Measurements from ENCODE around the gene NRCAM. TPM values are rescaled to one million over a fixed set of nuclear protein-coding genes. Genes with fewer than 3 reads are reported as not detected.

NRCAM gene
- polyA plus RNA-seq, 3 donors, result not detected

- Histone ChIP-seq H3K9ac (ENCODE audit: insufficient read depth, low read length, poor library complexity, severe bottlenecking) (no peak overlapping the region), H3K79me2 (ENCODE audit: insufficient read depth, low read length) (no peaks in the 10 kb centered on the region), H3K9me3 (replicated peaks in 1 of 2; ENCODE audit: control insufficient read depth in 1 of 2, insufficient read depth in 1 of 2, low read length in 2 of 2) (no peaks in the 10 kb centered on the region), H3K27me3 (ENCODE audit: control insufficient read depth in 2 of 2, insufficient read depth in 2 of 2, low read length in 2 of 2) (no peaks in the 10 kb centered on the region), H3K4me2 (replicated peaks; ENCODE audit: extremely low read depth, low read length, poor library complexity, severe bottlenecking) (no peak overlapping the region), H3K36me3 (replicated peaks in 1 of 2; ENCODE audit: control insufficient read depth in 1 of 2, insufficient read depth in 2 of 2, low read length in 2 of 2) (peaks cover 57 to 75% of the 10 kb centered on the region in 2 donors), H4K20me1 (ENCODE audit: insufficient read depth, low read length) (peaks cover 5% of the 10 kb centered on the region), H3K4me3 (replicated peaks in 1 of 3; ENCODE audit: low read depth in 2 of 3, low read length in 3 of 3) (no peak overlapping the region), H3K4me1 (ENCODE audit: control insufficient read depth in 1 of 2, insufficient read depth in 2 of 2, low read length in 2 of 2) (peaks cover 5 to 7% of the 10 kb centered on the region in 2 donors), H2AFZ (ENCODE audit: insufficient read depth, low read depth, low read length, poor library complexity, severe bottlenecking) (no peak overlapping the region), H3K27ac (ENCODE audit: low read depth in 1 of 2, low read length in 2 of 2) (no peak overlapping the region)
- H3K9me3 Mint-ChIP-seq, result no peaks in the 10 kb centered on the region
- no peak overlapping the region for H3K4me3 Mint-ChIP-seq
- TF ChIP-seq CTCF (IDR thresholded peaks at IDR 0.05), result no peak
- DNase-seq, result no peak
- intact Hi-C loops (cut with micrococcal nuclease), result loop anchor here in 1 of 2 donors (5.0 kb wide), 1 partner anchor 316 kb away; no protein-coding TSS in a partner anchor
- H3K27ac Mint-ChIP-seq, result no peak overlapping the region
- WGBS (ENCODE audit: insufficient coverage), result no CpG with 5 or more reads among the region's 6 CpGs
- peaks cover 46 to 76% of the 10 kb centered on the region in 2 donors for H3K36me3 Mint-ChIP-seq
- H3K27me3 Mint-ChIP-seq (ENCODE audit: low read depth in 3 of 3), result no peaks in the 10 kb centered on the region
- peaks cover 7% of the 10 kb centered on the region for H3K4me1 Mint-ChIP-seq
Measured at GRCh38 chr7:108498481-108498880, 42.2 kb upstream of the NRCAM start.

GRCh38 chr7:108497082-108497725 lies 41.0 kb upstream of the NRCAM start:
- TF ChIP-seq CTCF (IDR thresholded peaks at IDR 0.05), result peak; percentile 95
- Histone ChIP-seq H3K4me3 (replicated peaks in 1 of 3; ENCODE audit: low read depth in 2 of 3, low read length in 3 of 3) (no peak overlapping the region), H3K36me3 (replicated peaks in 1 of 2; ENCODE audit: control insufficient read depth in 1 of 2, insufficient read depth in 2 of 2, low read length in 2 of 2) (peaks cover 59 to 78% of the 10 kb centered on the region in 2 donors), H2AFZ (ENCODE audit: insufficient read depth, low read depth, low read length, poor library complexity, severe bottlenecking) (no peak overlapping the region), H3K79me2 (ENCODE audit: insufficient read depth, low read length) (no peaks in the 10 kb centered on the region), H3K27me3 (ENCODE audit: control insufficient read depth in 2 of 2, insufficient read depth in 2 of 2, low read length in 2 of 2) (no peaks in the 10 kb centered on the region), H3K4me2 (replicated peaks; ENCODE audit: extremely low read depth, low read length, poor library complexity, severe bottlenecking) (no peak overlapping the region), H3K9ac (ENCODE audit: insufficient read depth, low read length, poor library complexity, severe bottlenecking) (no peak overlapping the region), H3K4me1 (ENCODE audit: control insufficient read depth in 1 of 2, insufficient read depth in 2 of 2, low read length in 2 of 2) (no peaks in the 10 kb centered on the region), H3K27ac (ENCODE audit: low read depth in 1 of 2, low read length in 2 of 2) (no peak overlapping the region), H4K20me1 (ENCODE audit: insufficient read depth, low read length) (peaks cover 5% of the 10 kb centered on the region), H3K9me3 (replicated peaks in 1 of 2; ENCODE audit: control insufficient read depth in 1 of 2, insufficient read depth in 1 of 2, low read length in 2 of 2) (no peaks in the 10 kb centered on the region)
- Mint-ChIP-seq H3K4me1 (no peaks in the 10 kb centered on the region), H3K27me3 (ENCODE audit: low read depth in 3 of 3) (no peaks in the 10 kb centered on the region), H3K4me3 (no peak overlapping the region), H3K36me3 (peaks cover 50 to 80% of the 10 kb centered on the region in 2 donors), H3K9me3 (no peaks in the 10 kb centered on the region), H3K27ac (no peak overlapping the region)
- WGBS (ENCODE audit: insufficient coverage), result no CpG with 5 or more reads among the region's 3 CpGs
- DNase-seq, result peak; percentile 40 to 57 (median 54)
- intact Hi-C loops (cut with micrococcal nuclease), result loop anchor here in 1 of 2 donors (5.0 kb wide), 1 partner anchor 315 kb away; no protein-coding TSS in a partner anchor

Data from CD14-positive monocyte (primary cell).